ENCODE results near the gene CNTN1.

- no peak for TF ChIP-seq CTCF (IDR thresholded peaks at IDR 0.05)
- TF ChIP-seq POLR2A (IDR thresholded peaks at IDR 0.05): no peak
- TF ChIP-seq EP300 (IDR thresholded peaks at IDR 0.05): no peak
Measured at GRCh38 chr12:40945772-40946171, 253.5 kb downstream of the CNTN1 start.

Data from ovary (tissue), 3 donors.